Skeletal muscle satellite cell (primary cell): ENCODE measurements around the gene CLIC3.

Experiments
- H3K27me3 ChIP-seq: 2 replicates; pipeline ENCODE4 v1.7.0; 2013; ENCODE audit warnings: low read length; ENCODE audit not compliant: control insufficient read depth, insufficient read depth
- H3K36me3 ChIP-seq: 2 replicates; pipeline ENCODE4 v1.7.0; 2013; ENCODE audit warnings: mild to moderate bottlenecking, control low read depth, low read length; ENCODE audit not compliant: insufficient read depth
- H3K4me1 ChIP-seq: 2 replicates; pipeline ENCODE4 v1.7.0; 2013; ENCODE audit warnings: low read length; ENCODE audit not compliant: control insufficient read depth, insufficient read depth
- H3K4me2 ChIP-seq: 2 replicates; pipeline ENCODE4 v1.7.0; 2013; ENCODE audit warnings: mild to moderate bottlenecking, low read length
- H3K4me3 ChIP-seq: 2 replicates; pipeline ENCODE4 v1.7.0; 2013; ENCODE audit warnings: low read length
- H3K9ac ChIP-seq: 2 replicates; pipeline ENCODE4 v1.7.0; 2013; ENCODE audit warnings: mild to moderate bottlenecking, low read depth, low read length, moderate library complexity
- H3K9me3 ChIP-seq: replicated peaks from 2 replicates; pipeline ENCODE4 v1.7.0; 2013; ENCODE audit warnings: mild to moderate bottlenecking, control low read depth, low read length

The CLIC3 gene

DNA sequence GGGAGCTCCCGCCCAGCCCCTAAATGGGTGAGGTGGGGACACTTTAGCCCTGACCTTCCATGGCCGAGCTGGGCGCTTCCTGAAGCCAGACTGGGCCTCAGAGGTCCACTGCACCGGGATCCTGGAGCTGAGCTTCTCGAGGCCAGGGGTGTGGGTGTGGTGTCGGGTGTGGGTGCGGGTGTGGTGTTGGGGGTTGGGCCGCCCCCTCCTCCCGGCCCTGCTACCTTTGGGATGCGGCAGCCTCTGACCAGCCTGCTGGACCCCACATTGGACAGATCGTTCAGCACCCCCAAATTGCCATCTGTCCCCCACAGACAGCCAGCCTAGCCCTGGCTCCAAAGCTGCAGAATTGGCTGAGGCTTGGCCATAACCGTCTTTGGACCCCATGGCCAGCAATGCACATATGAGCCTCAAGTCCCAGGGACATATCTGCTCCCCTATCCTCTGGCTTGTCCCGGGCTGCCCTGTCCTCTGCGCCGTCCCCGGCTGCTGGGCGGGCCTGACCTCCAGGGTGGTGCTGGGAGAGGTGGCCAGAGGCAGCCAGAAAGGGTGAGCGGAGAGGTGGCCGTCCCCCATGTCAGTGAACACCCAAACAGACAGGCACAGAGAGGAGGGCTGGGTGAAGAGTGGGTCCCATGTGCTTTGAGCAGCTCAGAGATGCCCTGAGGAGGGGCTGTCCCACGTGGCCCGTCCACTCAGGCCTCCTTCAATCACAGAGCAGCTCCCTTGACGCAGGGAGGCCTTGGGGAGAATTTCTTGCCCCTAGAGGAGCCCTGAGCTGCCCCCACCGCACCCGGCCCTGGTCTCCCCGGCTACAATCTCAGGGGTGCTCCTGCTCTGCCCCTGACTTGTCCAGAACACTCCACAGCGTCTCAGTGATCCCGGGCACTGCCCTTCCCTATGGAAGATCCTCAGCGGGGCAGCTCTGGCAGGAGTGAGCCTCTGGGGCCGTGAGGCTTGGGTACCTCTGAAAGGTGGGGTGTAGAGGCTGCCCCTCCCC, 22.4 kb downstream of the CLIC3 start:
- Histone ChIP-seq H3K4me2 (no peak overlapping the region), H3K36me3 (no peaks in the 10 kb centered on the region), H3K9me3 (no peaks in the 10 kb centered on the region), H3K4me1 (peaks cover 31% of the 10 kb centered on the region), H3K4me3 (no peak overlapping the region), H3K27me3 (no peaks in the 10 kb centered on the region), H3K9ac (no peak overlapping the region)

DNA sequence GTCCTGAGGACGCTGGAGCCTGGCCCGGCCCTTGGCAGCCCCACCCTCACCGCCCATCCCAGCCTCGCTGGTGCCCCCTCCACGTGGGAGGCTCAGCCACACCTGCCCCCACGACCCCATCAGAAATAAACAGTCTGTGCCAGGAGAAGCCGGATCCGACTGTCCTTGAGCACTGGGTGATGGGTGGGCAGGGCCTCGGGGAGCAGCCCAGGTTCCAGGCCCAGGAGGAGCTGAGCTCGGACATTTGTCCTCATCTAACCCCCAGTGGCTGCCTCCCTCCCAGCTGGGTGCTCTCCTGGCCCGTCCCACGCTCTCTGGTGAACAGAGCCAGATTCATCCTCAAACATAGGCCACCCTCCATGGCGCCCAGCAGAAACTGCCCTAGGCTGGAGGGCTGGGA, 23.6 kb downstream of the CLIC3 start:
- Histone ChIP-seq H3K27me3 (no peaks in the 10 kb centered on the region), H3K9ac (no peak overlapping the region), H3K4me1 (peaks cover 26% of the 10 kb centered on the region), H3K9me3 (no peaks in the 10 kb centered on the region), H3K4me2 (no peak overlapping the region), H3K36me3 (no peaks in the 10 kb centered on the region), H3K4me3 (no peak overlapping the region)

DNA sequence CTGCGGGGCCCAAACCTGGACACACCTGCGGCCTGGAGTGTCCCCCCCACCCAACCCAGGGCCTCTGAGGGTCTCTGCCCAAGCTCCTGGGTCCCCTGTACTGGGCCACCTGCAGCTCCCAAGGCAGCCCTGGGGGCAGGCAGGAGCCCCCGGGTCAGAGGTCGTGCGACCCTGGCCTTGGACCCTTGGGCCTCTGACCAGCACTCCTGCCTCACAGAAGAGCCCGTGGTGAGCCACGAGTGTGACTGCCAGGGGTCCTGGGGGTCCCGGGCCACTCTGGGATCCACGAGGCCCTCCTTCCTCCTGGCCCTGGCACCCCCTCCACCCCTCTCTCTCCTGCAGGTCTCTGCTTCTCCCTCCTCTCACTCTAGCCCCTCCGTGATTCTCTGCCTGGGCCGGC, 24.0 kb downstream of the CLIC3 start:
- Histone ChIP-seq H3K9ac (no peak overlapping the region), H3K27me3 (no peaks in the 10 kb centered on the region), H3K4me1 (peaks cover 22% of the 10 kb centered on the region), H3K9me3 (no peaks in the 10 kb centered on the region), H3K4me2 (no peak overlapping the region), H3K4me3 (no peak overlapping the region), H3K36me3 (no peaks in the 10 kb centered on the region)

DNA sequence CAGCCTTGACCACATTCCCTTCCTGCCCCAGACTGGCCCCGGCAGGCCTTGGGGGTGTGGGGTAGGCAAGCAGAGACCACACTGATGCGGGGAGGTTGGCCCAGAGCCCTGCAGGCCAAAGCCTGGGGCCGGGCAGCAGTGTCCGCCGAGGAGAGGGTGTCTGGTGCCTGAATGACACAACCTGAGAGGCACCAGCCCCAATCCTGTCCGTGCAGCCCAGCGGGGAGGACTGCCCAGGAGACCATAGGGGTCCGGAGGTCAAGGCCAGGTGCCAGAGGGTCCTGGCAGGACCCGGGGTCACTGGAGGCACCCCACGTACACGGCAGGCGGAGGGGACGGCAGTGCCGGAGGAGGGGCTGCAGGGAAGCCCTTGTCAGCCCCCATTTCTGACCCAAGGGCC, 24.6 kb downstream of the CLIC3 start:
- no peaks in the 10 kb centered on the region for H3K9me3 ChIP-seq
- H3K4me3 ChIP-seq = no peak overlapping the region
- H3K4me2 ChIP-seq = no peak overlapping the region
- H3K9ac ChIP-seq = no peak overlapping the region
- H3K36me3 ChIP-seq = no peaks in the 10 kb centered on the region
- no peaks in the 10 kb centered on the region for H3K27me3 ChIP-seq
- H3K4me1 ChIP-seq = peaks cover 16% of the 10 kb centered on the region

DNA sequence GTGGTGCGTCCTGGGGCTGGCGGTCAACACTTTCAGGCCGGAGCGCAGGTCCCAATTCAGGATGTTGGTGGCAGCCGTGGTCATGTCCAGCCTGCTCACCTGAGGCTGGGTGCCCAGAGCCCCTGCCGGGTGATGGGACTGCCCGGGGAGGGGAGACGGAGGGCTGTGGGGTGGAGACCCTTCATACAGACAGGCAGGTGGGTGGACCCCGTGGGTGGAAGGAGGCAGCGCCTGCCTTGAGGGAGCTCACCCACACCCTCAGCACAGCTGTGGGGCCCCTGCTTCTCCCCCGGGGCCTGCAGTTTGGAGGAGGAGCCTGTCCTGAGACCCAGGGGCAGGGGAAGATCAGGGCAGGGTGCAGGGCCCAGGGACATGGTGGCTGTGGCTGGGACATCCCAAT, 26.0 kb downstream of the CLIC3 start:
- Histone ChIP-seq H3K9me3 (no peaks in the 10 kb centered on the region), H3K36me3 (no peaks in the 10 kb centered on the region), H3K9ac (no peak overlapping the region), H3K4me2 (no peak overlapping the region), H3K27me3 (peaks cover 8% of the 10 kb centered on the region), H3K4me3 (no peak overlapping the region), H3K4me1 (peaks cover 6% of the 10 kb centered on the region)

DNA sequence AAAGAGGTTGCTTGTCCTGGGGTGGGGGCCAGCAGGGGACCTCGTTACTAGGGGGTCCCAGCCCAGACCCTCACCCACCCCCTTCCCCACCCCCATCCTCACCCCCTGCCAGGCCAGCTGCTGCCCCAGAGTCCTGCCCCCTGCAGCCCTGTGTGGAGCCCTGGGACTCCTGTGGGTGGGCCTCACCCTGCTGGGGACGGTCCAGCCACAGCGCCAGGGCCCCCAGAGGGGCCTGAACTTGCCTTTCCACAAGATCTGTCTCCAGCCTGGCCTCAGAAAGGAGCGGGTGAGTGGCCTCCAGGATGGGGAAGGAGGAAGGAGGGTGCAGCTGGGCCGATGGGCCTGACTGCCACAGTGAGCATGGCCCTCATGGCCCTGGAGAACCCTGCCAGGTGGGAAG, 26.6 kb downstream of the CLIC3 start:
- Histone ChIP-seq H3K27me3 (peaks cover 8% of the 10 kb centered on the region), H3K36me3 (no peaks in the 10 kb centered on the region), H3K4me3 (no peak overlapping the region), H3K9ac (no peak overlapping the region), H3K4me1 (no peaks in the 10 kb centered on the region), H3K4me2 (no peak overlapping the region), H3K9me3 (no peaks in the 10 kb centered on the region)

DNA sequence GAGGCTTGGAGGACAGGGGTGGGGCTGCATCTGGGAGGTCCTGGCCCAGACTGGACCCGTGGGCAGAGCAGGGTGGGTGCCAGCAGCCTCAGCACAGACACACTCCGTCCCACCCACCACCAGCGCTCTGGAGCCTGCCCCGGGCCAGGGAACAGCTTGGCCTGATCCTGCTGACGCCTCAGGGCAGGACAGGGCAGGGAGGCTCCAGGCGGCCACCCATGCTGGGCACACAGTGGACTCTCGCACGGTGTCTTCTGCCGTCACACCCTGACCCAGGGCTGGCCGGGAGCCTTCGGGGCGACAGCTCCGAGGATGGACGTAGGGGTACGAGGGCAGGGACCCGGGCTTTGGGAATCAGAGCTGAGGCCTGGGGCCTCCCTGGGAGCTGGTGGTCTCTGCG, 27.2 kb downstream of the CLIC3 start:
- H3K4me2 ChIP-seq = no peak overlapping the region
- no peaks in the 10 kb centered on the region for H3K36me3 ChIP-seq
- peaks cover 8% of the 10 kb centered on the region for H3K27me3 ChIP-seq
- no peaks in the 10 kb centered on the region for H3K9me3 ChIP-seq
- no peaks in the 10 kb centered on the region for H3K4me1 ChIP-seq
- no peak overlapping the region for H3K9ac ChIP-seq
- no peak overlapping the region for H3K4me3 ChIP-seq

DNA sequence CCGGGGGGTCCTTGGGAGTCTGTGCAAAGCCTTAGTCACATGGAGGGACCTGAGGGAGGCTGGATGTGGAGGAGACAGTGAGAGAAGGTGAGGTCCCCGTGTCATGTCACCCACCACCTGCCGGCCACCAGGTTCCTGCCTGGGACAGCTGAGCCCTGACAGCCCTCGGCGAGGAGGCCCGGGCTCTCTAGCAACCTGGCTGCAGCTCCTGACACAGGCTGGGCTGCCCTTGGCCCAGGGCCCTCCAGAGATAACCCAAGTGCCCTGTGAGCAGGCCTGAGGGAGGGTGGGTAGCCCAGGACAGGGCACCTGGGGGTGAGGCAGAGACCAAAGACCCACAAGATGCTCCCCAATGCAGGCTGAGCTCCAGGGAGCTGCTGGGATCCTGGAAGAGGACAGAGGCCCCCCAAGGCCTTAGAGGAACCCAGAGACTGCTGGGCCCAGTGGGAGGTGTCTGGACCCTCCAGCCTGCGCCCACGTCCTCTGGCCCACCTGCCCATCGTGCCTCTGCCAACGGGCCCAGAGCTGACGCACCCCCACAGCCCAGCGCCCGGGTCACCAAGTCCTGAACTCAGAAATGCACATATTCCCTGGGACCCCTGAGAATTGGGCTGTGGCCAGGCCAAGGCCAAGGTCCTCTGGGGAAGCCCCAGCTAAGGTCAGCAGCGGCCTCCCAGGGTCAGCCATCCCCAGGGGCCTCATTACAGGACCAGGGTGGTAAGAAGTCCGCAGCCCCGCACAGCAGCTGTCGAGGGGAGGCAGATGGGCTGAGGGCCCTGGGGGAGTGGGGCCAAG, 27.8 kb downstream of the CLIC3 start:
- Histone ChIP-seq H3K36me3 (no peaks in the 10 kb centered on the region), H3K27me3 (peaks cover 8% of the 10 kb centered on the region), H3K4me2 (no peak overlapping the region), H3K4me1 (no peaks in the 10 kb centered on the region), H3K4me3 (no peak overlapping the region), H3K9ac (no peak overlapping the region), H3K9me3 (no peaks in the 10 kb centered on the region)

DNA sequence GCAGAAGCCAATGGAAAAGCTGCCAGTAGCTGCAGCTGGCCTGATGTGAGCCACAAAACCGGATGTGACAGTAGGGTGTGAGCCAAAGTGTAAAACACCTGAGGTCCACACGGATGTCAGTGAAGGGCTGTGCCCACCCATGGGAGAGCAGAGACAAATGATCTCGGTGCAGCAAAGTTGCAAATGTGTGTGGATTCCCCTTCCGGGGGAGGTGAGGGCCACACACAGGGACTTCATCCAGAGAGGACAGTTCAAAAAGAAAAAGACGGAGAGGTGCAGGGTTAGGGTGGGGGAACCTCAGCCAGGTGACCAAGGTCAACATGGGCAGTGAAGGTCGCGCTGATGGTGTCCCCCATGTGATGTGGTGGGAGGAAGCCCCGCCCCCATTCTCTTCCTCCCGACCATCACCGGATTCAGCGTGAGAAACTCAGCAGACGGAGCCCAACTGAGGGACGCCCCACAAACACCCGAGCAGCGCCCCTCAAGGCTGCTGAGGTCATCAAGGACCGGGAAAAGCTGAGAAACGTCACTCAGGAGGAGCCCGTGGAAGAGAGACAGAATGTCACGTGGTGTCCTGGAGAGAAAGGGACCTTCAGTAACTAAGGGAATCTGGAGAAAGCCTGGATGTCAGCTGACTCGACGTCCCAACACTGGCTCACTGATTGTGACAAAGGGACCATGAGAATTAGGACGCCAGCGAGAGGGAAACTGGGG, 30.4 kb downstream of the CLIC3 start:
- Histone ChIP-seq H3K4me3 (no peak overlapping the region), H3K27me3 (peaks cover 11% of the 10 kb centered on the region), H3K9me3 (no peaks in the 10 kb centered on the region), H3K9ac (no peak overlapping the region), H3K4me2 (peak overlapping the region; percentile 12), H3K4me1 (no peaks in the 10 kb centered on the region), H3K36me3 (no peaks in the 10 kb centered on the region)

DNA sequence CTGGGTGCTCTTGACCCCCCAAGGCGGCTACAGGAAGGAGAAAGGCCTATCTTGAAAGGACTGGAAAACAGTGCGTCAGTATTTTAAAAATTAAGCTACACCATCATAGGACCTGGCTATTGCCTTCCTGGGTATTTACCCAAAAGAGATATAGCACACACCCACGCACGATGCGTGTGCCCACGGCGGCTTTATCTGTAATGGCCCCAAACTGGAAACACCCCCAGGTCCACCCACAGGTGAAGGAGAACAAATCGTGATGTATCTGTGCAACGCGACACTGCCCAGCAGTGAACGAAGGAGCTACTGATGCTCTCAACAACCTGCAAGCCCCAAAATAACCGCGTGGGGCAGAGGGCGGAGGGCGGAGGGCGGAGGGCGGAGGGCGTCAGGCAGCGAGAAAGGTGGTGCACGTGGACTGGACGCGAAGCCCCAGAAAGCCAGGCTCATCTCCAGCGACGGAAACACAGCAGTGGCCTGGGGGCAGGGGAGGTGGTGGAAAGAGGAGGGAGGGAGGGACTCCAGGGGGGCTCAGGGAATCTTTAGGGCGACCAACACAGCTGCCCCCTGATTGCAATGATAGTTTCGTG, 31.4 kb downstream of the CLIC3 start:
- no peak overlapping the region for H3K4me2 ChIP-seq
- H3K9me3 ChIP-seq = no peaks in the 10 kb centered on the region
- H3K9ac ChIP-seq = no peak overlapping the region
- H3K4me1 ChIP-seq = no peaks in the 10 kb centered on the region
- H3K4me3 ChIP-seq = no peak overlapping the region
- peaks cover 11% of the 10 kb centered on the region for H3K27me3 ChIP-seq
- H3K36me3 ChIP-seq = no peaks in the 10 kb centered on the region

DNA sequence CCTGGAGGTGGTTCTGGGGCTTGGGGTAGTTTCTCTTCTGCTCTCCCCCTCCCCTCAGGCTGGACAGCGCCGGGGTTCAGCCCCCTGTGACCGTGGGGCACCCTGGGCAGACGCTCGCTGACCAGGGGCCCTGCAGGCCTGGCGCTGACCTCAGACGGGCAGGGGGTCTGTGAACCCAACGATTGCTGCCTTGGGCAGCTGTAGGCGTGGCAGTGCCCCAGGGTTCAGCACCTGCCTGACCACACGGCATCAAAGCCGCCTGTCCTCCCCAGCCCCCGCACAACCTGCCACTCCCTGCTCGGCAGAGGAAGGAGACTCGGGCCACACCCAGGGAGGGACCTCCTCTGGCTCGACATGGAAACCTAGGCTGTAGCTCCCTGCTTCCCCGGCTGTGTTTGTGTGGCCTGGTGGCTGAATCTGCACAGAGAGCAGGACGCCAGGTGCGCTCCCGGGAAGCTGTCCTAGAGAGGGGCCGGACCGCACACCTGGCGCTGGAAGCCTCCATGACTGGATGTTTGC, 32.1 kb downstream of the CLIC3 start:
- H3K36me3 ChIP-seq = no peaks in the 10 kb centered on the region
- H3K9me3 ChIP-seq = no peaks in the 10 kb centered on the region
- H3K4me3 ChIP-seq = no peak overlapping the region
- no peak overlapping the region for H3K4me2 ChIP-seq
- peaks cover 11% of the 10 kb centered on the region for H3K27me3 ChIP-seq
- H3K9ac ChIP-seq = no peak overlapping the region
- H3K4me1 ChIP-seq = no peaks in the 10 kb centered on the region
